PFSK-1 (cell line): ENCODE results near the gene SLC24A4.

Experiments used
- FOXP2 ChIP-seq: optimal IDR thresholded peaks from 2 replicates; pipeline ENCODE3; 2011; ENCODE audit warnings: borderline replicate concordance, control low read depth, inconsistent platforms; ENCODE audit not compliant: insufficient read depth; ENCODE audit errors: extremely low read length, extremely low read depth
- POLR2AphosphoS5 ChIP-seq: IDR thresholded peaks from 2 replicates; pipeline ENCODE4 v1.6.1; 2012; ENCODE audit warnings: low read depth, mild to moderate bottlenecking, control low read depth, low read length, moderate library complexity
- REST ChIP-seq, 2 experiments: IDR thresholded peaks; 2 replicates each; pipeline versions ENCODE4 v1.6.1 to v1.8.0; 2011 to 2012; ENCODE audit warnings: low read depth in 2 of 2, low read length in 2 of 2, control low read depth in 1 of 2, inconsistent platforms in 1 of 2, mild to moderate bottlenecking in 1 of 2, moderate library complexity in 1 of 2; ENCODE audit not compliant: insufficient read depth in 1 of 2
- SIN3A ChIP-seq: IDR thresholded peaks from 2 replicates; pipeline ENCODE4 v1.6.1; 2012; ENCODE audit warnings: mild to moderate bottlenecking, low read length, moderate library complexity, borderline replicate concordance; ENCODE audit not compliant: insufficient read depth
- TAF1 ChIP-seq: IDR thresholded peaks from 2 replicates; pipeline ENCODE4 v1.6.1; 2012; ENCODE audit warnings: low read length, control low read depth, borderline replicate concordance; ENCODE audit not compliant: insufficient read depth

SLC24A4 gene

GRCh38 chr14:92382677-92383076, 59.7 kb downstream of the SLC24A4 start:
- no peak for TF ChIP-seq FOXP2
- no peak for TF ChIP-seq POLR2AphosphoS5
- TF ChIP-seq REST (IDR thresholded peaks at IDR 0.05; ENCODE audit: insufficient read depth in 1 of 2, low read depth in 2 of 2, low read length in 2 of 2): no peak
- no peak for TF ChIP-seq TAF1
- no peak for TF ChIP-seq SIN3A

DNA sequence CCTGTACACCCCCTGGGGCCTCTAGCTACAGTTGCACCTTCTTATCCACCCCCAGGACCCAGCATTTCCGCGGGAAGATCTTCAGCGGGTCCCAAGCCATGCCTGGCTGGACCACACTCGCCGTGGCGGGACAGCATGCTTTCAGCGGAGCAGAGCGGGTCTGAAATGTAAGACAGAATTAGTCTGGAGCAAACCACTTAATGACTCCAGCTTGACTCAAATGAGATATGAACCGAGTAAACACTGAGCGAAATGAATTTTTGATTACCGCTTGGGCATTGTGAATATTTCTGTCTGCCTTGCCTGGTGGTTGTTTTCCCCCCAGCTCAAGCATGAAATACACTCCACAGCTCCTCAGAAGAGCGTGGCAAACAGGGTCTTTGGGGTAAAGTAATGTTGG, 60.8 kb downstream of the SLC24A4 start:
- no peak for TF ChIP-seq POLR2AphosphoS5
- TF ChIP-seq FOXP2: no peak
- no peak for TF ChIP-seq REST (IDR thresholded peaks at IDR 0.05; ENCODE audit: insufficient read depth in 1 of 2, low read depth in 2 of 2, low read length in 2 of 2)
- TF ChIP-seq SIN3A: no peak
- TF ChIP-seq TAF1: no peak

DNA sequence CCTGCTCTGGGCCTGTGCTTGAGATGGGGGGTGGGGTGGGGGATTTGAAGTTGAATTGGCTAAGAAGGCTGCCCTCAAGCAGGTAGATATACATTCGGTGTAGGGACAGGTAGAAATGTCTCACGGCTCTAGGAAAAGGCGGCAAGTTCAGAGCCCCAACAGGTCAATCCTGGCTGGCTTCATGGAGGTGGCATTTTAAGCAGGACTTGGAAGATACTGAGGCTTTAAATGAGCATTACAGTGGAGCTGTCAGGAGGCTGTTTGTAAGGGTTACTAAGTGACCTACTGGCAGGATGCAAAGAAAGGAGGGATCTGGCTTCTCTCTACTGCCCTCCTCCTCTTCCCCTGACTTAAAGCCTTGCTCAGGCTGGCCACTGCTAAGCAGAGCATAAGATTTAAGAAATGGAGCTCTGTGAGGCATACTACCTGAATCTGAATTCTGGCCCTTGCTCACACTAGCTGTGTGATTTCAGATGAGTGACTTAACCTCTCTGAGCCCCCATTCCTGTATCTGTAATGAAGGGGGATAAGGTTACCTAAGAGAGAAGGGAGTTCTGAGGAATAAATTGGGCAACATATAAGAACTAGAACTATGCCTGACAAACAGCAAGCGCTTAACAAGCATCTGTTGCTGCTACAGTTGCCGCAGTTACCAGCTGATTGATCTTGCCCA, 61.6 kb downstream of the SLC24A4 start:
- no peak for TF ChIP-seq FOXP2
- TF ChIP-seq TAF1: no peak
- TF ChIP-seq POLR2AphosphoS5: no peak
- TF ChIP-seq SIN3A: no peak
- TF ChIP-seq REST (IDR thresholded peaks at IDR 0.05; ENCODE audit: insufficient read depth in 1 of 2, low read depth in 2 of 2, low read length in 2 of 2): no peak

DNA sequence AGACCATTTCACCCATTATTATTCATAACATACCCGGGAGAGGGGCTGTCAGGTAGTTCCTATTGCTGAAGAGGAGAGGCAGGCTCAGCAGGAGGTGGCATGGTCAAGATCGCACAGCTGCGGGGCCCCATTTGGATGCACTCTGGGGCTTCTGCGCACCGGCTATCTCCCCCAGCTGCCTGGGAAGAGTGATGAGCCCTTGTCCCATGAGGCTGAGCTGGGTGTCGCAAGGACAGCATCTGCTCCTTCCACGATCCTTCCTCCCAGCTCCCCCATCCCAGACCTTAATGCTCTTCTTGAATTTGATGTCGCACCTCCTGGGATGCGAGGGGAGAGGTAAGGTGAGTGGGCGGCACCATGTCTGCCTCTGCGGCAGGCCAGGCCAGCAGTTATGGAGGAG, 62.6 kb downstream of the SLC24A4 start:
- no peak for TF ChIP-seq POLR2AphosphoS5
- no peak for TF ChIP-seq TAF1
- TF ChIP-seq REST (IDR thresholded peaks at IDR 0.05; ENCODE audit: insufficient read depth in 1 of 2, low read depth in 2 of 2, low read length in 2 of 2): no peak
- TF ChIP-seq FOXP2: no peak
- TF ChIP-seq SIN3A: no peak
